GM19025 (cell line): ENCODE data around the gene FOXO4.

Experiments
- ATAC-seq: cut with Tn5 transposase; IDR thresholded peaks from one replicate; pipeline ENCODE4 v1.9.1; 2021; ENCODE audit warnings: mild to moderate bottlenecking, low read depth, moderate library complexity; ENCODE audit not compliant: unreplicated experiment

FOXO4 gene

GRCh38 chrX:71098302-71098701 lies 2.7 kb downstream of the FOXO4 start:
- ATAC-seq, result no peak

DNA sequence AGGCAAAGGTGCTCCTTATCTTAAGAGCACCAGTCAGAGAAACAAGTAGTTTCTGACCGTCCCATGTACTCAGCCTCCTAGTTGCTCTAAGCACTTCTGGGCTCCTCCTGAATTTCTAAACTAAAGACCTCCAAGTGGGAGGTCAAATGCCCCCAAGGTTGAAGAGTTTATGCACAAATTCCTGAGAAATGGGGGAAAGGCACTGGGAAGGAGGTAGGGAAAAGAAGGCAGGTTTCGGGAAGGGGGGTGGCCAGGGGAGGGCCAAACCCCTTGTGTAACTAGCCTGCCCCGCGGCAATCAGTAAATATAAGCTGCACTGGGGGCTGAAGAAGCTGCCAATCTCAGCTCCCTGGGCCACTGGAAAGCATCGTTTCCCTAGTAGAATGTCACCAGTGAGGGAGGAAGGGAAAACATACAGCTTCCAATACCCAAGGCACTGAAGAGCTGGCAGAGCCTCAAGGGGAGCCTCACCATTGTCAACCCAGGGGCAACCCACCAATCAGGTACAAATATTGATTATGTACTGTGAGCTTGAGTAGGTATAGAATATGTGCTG lies 3.4 kb downstream of the FOXO4 start:
- ATAC-seq, result no peak

GRCh38 chrX:71099736-71100135 lies 4.1 kb downstream of the FOXO4 start:
- ATAC-seq, result no peak

DNA sequence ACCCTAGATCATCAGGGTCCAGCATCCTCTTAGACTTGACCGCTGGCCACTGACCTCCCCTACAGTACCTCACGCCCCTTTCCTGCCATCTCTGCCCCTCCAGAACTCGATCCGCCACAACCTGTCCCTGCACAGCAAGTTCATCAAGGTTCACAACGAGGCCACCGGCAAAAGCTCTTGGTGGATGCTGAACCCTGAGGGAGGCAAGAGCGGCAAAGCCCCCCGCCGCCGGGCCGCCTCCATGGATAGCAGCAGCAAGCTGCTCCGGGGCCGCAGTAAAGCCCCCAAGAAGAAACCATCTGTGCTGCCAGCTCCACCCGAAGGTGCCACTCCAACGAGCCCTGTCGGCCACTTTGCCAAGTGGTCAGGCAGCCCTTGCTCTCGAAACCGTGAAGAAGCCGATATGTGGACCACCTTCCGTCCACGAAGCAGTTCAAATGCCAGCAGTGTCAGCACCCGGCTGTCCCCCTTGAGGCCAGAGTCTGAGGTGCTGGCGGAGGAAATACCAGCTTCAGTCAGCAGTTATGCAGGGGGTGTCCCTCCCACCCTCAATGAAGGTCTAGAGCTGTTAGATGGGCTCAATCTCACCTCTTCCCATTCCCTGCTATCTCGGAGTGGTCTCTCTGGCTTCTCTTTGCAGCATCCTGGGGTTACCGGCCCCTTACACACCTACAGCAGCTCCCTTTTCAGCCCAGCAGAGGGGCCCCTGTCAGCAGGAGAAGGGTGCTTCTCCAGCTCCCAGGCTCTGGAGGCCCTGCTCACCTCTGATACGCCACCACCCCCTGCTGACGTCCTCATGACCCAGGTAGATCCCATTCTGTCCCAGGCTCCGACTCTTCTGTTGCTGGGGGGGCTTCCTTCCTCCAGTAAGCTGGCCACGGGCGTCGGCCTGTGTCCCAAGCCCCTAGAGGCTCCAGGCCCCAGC lies 5.2 kb downstream of the FOXO4 start:
- no peak for ATAC-seq

- no peak for ATAC-seq
Observed at GRCh38 chrX:71102292-71102691, 6.6 kb downstream of the FOXO4 start.

- ATAC-seq, result peak; percentile 66
Observed at GRCh38 chrX:71103110-71103983, 7.7 kb downstream of the FOXO4 start.

GRCh38 chrX:71105628-71106027 lies 10.0 kb downstream of the FOXO4 start:
- no peak for ATAC-seq

DNA sequence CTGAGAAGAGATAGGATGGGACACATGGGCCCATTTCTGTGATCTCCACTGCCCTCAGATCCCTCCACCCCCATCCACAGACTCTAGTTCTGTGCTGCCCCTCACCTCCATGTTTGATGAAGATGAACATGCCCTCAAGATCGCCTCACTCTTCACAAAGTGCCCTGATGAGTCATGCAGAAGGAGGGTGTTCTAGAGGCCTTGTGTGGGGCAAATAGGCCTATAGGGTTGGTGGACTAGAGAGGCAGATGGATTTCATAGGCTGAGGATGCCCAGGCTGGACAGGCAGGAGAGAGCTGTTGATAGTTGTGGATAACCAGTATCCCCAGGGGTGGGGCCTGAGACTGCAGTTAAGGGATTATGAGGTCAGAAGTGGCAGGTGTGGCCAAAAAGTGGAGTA lies 10.8 kb downstream of the FOXO4 start, which contains the start of gene CXorf65:
Gene CXorf65, minus strand, starts transcription at position 314 of the 400 bp plus-strand sequence. Its CDS starts 184 bp downstream, at position 130.
- ATAC-seq, result no peak

DNA sequence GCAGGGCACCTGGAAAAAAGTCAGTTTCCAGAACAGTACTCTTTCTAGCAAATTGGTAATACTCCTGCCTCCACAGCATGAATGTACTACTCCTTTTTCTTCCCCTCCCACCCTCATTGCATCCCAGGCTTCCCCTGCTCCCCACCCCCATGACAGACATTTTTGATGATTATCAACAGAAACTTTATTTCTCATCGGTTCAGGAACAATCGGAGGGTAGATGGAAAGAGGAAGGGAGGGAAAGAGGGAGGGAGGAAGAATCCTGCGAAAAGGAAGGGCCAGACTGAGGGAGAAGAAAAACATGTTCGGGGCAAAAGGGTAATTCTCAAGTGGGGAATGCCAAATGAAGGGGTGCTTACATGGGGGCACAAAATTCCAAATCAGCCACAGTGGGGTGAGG lies 11.6 kb downstream of the FOXO4 start:
- ATAC-seq, result no peak

GRCh38 chrX:71107762-71108360 lies 12.2 kb downstream of the FOXO4 start:
- ATAC-seq, result no peak

- no peak for ATAC-seq
Observed at GRCh38 chrX:71109051-71109450, 13.4 kb downstream of the FOXO4 start.

GRCh38 chrX:71111141-71111843 lies 15.6 kb downstream of the FOXO4 start, which contains the start of gene IL2RG:
Gene IL2RG (minus strand): TSS chrX:71111577. CDS start chrX:71111539, 38 bp downstream.
- peak; percentile 83 for ATAC-seq

DNA sequence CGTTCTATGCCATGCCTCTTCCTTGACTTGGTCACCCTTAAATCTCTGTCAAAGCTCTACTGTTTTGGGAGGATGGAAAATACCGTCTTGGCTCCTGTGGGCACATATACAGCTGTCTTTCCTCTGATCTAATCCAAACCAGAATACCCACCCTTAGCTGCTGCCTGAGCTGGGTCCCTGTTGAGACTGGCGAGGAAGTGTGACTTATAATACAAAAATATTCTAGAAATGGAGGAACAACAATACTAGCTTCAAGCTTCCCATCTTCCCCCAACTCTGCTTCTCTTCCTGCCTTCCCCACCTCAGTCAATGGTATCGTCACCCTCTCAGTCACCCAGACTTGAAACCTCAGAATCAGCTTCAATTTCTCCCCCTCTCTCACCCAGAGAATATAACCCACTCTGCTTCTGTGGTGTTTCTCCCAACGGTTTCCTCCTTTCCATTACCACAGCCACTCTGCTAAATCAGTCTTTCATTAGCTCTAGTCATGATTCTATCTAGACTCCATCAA lies 16.3 kb downstream of the FOXO4 start:
- ATAC-seq, result peak; percentile 27

DNA sequence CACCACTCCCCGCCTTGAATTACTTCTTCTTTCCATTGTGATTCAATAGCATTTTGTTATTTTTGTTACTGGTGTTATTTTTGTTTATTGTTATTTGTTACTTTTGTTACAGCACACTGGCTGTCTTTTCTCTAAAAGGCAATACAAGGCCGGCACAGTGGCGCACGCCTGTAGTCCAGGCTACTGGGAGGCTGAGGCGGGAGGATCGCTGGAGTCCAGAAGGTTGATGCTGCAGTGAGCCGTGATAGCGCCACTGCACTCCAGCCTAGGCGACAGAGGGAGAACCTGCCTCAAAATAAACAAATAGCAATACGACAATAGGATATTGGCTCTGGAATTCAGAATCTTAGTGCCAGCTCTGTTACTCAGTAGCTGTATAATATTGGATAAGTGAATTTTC lies 21.7 kb downstream of the FOXO4 start:
- no peak for ATAC-seq

DNA sequence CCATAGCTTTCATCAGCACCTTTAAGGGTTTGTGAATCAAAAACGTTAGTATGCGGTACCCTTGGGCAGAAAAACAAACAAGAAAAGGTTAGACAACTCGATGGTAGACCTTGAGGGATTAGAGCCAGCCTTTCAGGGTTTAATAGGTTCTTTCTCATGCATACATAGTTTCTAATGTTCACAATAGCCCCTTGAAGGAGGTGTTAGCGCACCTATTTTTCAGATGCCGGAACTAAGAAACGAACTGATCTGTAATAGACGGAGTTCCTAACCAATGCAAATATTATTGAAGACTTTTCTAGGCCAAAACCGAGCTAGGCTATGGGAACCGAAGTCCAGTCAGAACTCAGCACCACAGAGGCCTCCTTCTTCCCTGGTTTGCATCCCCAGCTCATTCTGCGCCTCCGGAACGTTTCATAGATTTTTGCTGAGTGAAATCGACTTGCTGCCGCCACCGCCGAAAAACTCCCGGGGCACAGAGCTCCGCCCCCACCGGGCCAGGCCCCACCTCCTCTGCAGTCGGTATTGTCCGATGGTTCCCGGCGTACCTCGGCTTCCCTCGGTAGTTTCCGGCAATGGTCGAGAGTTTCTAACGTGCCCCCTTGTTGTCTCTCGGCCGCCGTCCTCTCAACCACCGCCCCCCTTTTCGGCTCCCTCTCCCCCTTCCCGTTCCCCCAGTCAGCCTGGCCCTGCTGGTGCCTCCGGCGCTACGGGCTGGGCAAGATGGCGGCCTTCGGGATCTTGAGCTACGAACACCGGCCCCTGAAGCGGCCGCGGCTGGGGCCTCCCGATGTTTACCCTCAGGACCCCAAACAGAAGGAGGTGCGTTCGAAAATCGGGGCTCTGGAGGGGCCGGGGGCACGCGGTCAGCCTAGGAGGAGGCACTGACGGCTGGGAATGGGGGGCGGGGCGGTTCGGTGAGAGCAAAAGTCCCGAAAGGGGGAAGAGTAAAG lies 22.7 kb downstream of the FOXO4 start, which contains the start of gene MED12:
Gene MED12, plus strand, starts transcription at position 565 of the 953 bp plus-strand sequence. Its CDS starts 159 bp downstream, at position 724.
- peak; percentile 96 for ATAC-seq

DNA sequence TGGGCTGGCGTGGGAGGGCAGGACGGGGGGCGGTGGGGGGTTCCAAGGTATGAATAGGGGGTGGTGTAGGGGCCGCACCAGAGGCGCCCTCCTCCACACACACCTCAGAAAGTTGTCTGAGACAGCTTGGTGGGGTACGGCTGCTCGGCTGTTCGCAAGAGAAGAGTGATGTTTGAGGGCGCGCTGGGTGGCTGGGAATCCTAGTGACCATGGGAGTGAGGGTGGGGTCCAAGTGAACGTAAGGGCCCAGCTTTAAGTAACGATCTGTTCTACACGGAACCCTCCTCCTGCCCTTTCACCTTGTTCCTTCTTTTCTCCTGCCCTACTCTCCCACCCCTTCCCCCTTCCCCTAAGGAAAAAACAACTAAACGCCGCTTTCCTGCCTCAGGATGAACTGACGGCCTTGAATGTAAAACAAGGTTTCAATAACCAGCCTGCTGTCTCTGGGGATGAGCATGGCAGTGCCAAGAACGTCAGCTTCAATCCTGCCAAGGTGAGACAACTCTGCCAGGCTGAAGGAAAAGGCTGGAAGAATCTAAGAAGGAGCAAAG lies 23.4 kb downstream of the FOXO4 start:
- no peak for ATAC-seq

DNA sequence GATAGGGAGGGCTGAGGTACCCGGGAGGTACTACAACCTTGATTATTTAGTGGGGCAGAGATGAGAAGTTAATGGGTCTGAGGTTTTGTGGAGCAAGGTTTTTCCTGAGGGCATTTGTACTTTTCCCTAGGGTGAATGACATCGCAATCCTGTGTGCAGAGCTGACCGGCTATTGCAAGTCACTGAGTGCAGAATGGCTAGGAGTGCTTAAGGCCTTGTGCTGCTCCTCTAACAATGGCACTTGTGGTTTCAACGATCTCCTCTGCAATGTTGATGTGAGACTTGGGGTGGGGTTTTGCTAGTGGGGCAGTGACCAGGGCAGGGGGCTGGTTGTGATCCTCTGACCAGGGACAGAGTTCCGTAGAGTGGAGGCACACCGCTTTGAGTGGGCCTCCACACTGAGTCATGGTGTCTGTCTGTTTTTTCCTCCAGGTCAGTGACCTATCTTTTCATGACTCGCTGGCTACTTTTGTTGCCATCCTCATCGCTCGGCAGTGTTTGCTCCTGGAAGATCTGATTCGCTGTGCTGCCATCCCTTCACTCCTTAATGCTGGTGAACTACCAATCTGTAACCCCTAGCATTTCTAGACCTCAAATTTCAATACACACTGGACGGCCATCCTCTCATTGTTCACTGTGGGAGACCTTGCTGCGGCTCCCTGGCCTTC lies 32.6 kb downstream of the FOXO4 start:
- no peak for ATAC-seq
